Naive thymus-derived CD8-positive, alpha-beta T cell (primary cell): ENCODE measurements around the gene CHD5. TPM values are rescaled to one million over a fixed set of nuclear protein-coding genes. Genes with fewer than 3 reads are reported as not detected.

Experiments used
- ATAC-seq, 2 donors: fragments of 150-1000 bp; cut with Tn5 transposase in 1 of 2; sonication (Bioruptor Pico), chemical (Tn5 transposase) in 1 of 2; 1 replicate in 1 of 2; 2 replicates in 1 of 2; pipeline ENCODE4 v1.10.0; 2021; ENCODE audit warnings: mild to moderate bottlenecking in 2 of 2, moderate library complexity in 2 of 2
- POLR2A ChIA-PET: fragments of 350-600 bp; sonication (Branson Sonifier 250); formaldehyde crosslinking; loops from one replicate; lab custom pipeline; 2021; ENCODE audit warnings: antibody characterized with exemption; lab: Charles Lee
- DNase-seq, 10 donors: peaks; one replicate each; pipeline versions ENCODE4 v3.0.0 to v3.0.0-alpha.2; 2020 to 2022
- H3K27ac Mint-ChIP-seq, 10 donors: one replicate each; pipeline ENCODE4 v1.8.0; 2020 to 2022; ENCODE audit warnings: mild to moderate bottlenecking in 10 of 10, mixed read lengths in 10 of 10, moderate library complexity in 4 of 10, inconsistent platforms in 1 of 10
- H3K27me3 Mint-ChIP-seq, 5 donors: one replicate each; pipeline ENCODE4 v1.8.0; 2021 to 2022; ENCODE audit warnings: mixed read lengths in 5 of 5
- H3K36me3 Mint-ChIP-seq, 3 donors: one replicate each; pipeline ENCODE4 v1.8.0; 2020 to 2022; ENCODE audit warnings: mixed read lengths in 3 of 3, mild to moderate bottlenecking in 2 of 3, inconsistent platforms in 1 of 3
- H3K4me1 Mint-ChIP-seq, 4 donors: one replicate each; pipeline ENCODE4 v1.8.0; 2021 to 2022; ENCODE audit warnings: mixed read lengths in 4 of 4
- H3K4me3 Mint-ChIP-seq, 10 donors: one replicate each; pipeline ENCODE4 v1.8.0; 2020 to 2022; ENCODE audit warnings: mild to moderate bottlenecking in 10 of 10, mixed read lengths in 10 of 10, moderate library complexity in 6 of 10, inconsistent platforms in 1 of 10
- H3K9me3 Mint-ChIP-seq, 9 donors: one replicate each; pipeline ENCODE4 v1.8.0; 2020 to 2022; ENCODE audit warnings: mixed read lengths in 9 of 9, mild to moderate bottlenecking in 3 of 9, inconsistent platforms in 1 of 9, moderate library complexity in 1 of 9
- polyA plus RNA-seq, 3 donors: library from polyadenylated mRNA; unstranded; fragments of 300-500 nt; fragmentation: Illumina TruSeq; gene quantifications; one replicate each; pipeline ENCODE4 v1.2.3, GENCODE V29; 2021
- total RNA-seq, 8 experiments: library from RNA in 2 of 8; stranded (reverse) in 2 of 8; gene quantifications; one replicate each; pipeline ENCODE4 v1.2.3 and lab custom pipeline; 2021 to 2026

The CHD5 gene
- total and polyA plus RNA-seq, 5 experiments from 2014 or later = 0.06 to 0.14 (median 0.10) TPM; not detected in 2

DNA sequence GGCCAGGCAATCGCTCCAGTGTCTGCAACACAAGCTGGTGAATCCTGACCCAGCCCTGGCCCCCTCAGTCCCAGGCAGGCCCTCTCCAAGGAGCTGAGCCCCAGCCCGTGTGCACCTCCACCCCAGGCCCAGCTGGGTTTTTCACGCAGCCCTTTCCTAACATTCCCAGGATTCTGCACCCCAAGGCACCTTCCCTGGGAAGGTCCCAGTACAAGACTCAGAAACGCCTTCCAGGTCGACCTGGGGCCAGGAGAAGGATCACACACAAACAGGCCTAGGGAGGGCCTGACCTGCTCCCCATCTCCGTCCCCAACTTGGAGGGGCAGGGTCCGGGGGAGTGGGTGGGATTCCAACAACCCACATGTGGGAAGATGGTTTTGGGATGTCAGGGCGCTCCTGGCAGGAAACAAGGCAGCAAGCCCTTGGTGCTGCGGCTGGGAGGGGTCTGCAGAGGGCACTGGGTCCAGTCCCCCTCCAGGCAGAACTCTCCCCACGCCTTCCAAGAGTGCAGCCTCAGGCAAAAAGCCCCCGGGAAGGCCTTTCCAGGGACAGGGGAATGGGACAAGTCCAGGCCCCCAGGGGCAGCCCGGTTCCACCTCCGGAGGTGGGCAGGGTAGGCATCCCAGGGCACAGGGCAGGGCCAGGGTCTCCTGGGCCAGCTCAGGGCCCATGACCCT lies 76.1 kb downstream of the CHD5 start:
- Mint-ChIP-seq H3K4me1 (peaks cover 0 to 10% (median 8%) of the 10 kb centered on the region in 4 donors), H3K36me3 (peaks cover 0 to 4% (median 0%) of the 10 kb centered on the region in 3 donors), H3K4me3 (no peak overlapping the region), H3K27ac (no peak overlapping the region), H3K27me3 (peaks cover 2 to 29% (median 21%) of the 10 kb centered on the region in 5 donors), H3K9me3 (peaks cover 0 to 2% (median 0%) of the 10 kb centered on the region in 9 donors)
- no peak for ATAC-seq
- DNase-seq = peak in 2 of 10 donors; percentile 0 to 62
- POLR2A ChIA-PET = no interaction called here

DNA sequence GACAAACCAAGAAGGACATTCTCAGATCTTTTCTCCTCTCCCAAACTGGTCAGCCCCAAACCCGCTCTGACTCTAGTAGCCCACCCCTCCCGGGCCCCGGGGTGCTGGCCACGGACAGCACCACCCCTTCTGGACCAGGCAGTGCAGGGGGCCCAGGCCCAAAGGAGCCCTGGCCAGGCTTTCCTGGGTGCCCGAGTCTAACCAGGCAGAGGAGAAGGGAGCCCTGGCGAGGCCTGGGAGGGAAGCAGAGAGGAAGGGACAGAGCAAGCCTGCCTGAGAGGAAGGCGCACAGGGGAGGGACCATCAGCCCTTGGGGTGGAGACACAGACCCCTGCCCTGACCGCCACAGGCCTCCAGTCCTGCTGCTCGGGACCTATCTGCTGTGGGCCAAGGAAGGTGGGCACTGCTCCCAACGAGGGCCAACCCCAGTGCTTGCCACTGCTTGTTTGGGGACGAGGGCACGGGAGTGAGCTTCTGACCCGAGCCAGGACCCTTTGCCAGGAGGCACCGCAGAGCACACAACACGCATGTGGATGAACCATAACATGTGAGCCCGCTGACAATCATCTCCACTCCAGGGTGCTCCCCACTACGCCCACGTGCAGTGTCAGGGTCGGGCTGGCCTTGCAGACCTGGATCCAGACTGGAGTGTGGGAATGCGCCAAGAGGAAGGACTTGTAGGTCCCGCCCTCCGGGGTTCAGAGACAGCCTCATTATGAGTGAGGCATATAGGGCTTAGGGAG lies 76.8 kb downstream of the CHD5 start:
- H3K4me1 Mint-ChIP-seq = peaks cover 0 to 10% (median 8%) of the 10 kb centered on the region in 4 donors
- H3K36me3 Mint-ChIP-seq = peaks cover 0 to 8% (median 0%) of the 10 kb centered on the region in 3 donors
- H3K27me3 Mint-ChIP-seq = peaks cover 2 to 25% (median 14%) of the 10 kb centered on the region in 5 donors
- H3K9me3 Mint-ChIP-seq = peaks cover 0 to 2% (median 0%) of the 10 kb centered on the region in 9 donors
- H3K27ac Mint-ChIP-seq = no peak overlapping the region
- H3K4me3 Mint-ChIP-seq = no peak overlapping the region
- DNase-seq = peak in 1 of 10 donors; percentile 59
- POLR2A ChIA-PET = no interaction called here
- no peak for ATAC-seq

DNA sequence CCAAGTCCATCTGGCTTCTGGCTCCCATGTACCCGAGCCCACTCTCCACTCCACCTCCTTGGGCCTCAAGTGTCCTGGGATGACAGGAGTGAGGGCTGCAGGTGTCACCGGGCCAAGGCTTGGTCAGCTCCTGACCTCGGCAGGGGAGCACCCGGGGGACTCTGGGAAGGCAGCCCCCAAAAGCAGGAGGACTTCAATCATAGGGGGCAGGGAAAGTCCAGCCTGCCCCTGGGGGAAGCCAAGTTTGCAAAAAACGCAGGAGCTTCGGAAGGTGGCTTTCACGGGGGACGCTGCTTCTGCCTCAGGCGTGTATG lies 77.6 kb downstream of the CHD5 start:
- Mint-ChIP-seq H3K36me3 (peaks cover 0 to 13% (median 0%) of the 10 kb centered on the region in 3 donors), H3K27ac (no peak overlapping the region), H3K4me1 (peaks cover 0 to 12% (median 9%) of the 10 kb centered on the region in 4 donors), H3K4me3 (no peak overlapping the region), H3K9me3 (peaks cover 0 to 2% (median 0%) of the 10 kb centered on the region in 9 donors), H3K27me3 (peaks cover 0 to 17% (median 6%) of the 10 kb centered on the region in 5 donors)
- no peak for ATAC-seq
- POLR2A ChIA-PET = no interaction called here
- peak in 2 of 10 donors; percentile 1 to 41 for DNase-seq

DNA sequence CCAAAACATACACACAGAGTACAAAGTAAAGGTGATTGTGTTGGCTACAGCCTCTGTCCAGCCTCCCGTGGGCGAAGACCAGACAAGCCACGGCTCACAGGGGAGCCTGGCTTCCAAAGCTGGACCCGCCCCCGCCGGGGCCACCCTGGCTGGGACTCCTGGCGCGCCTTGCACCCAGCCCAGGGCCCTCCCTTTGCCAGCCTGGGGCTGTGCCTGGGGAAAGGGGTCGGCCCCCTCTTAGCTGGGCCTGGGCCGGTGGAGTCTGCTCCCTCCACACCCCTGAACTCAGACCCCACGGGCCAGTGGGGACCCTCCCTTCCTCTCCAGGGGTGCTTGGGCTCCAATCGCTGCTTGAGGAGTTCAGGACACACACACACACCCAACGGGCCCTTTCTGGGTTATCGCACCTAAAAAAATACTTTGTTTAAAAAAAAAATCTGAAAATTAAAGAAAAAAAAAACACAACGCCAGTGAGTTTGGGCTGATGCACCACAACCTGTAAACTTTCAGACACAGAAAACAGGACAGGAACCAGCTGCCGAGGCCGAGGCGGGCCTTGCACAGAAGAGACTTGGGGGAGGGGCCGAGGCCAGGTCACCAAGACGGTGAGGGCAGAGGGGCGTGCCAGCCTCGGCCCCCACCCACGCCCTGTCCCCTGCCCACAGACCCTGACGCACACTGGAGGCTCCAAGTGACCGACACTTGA lies 78.1 kb downstream of the CHD5 start:
- ATAC-seq (peak in 1 of 2 donors; percentile 15), DNase-seq (peak in 1 of 10 donors; percentile 46)
- Mint-ChIP-seq H3K4me1 (peaks cover 0 to 12% (median 9%) of the 10 kb centered on the region in 4 donors), H3K9me3 (no peaks in the 10 kb centered on the region), H3K27me3 (peaks cover 0 to 11% (median 2%) of the 10 kb centered on the region in 5 donors), H3K27ac (peak overlapping the region in 1 of 10 donors; percentile 14), H3K36me3 (peaks cover 0 to 17% (median 0%) of the 10 kb centered on the region in 3 donors), H3K4me3 (no peak overlapping the region)
- POLR2A ChIA-PET = no interaction called here

DNA sequence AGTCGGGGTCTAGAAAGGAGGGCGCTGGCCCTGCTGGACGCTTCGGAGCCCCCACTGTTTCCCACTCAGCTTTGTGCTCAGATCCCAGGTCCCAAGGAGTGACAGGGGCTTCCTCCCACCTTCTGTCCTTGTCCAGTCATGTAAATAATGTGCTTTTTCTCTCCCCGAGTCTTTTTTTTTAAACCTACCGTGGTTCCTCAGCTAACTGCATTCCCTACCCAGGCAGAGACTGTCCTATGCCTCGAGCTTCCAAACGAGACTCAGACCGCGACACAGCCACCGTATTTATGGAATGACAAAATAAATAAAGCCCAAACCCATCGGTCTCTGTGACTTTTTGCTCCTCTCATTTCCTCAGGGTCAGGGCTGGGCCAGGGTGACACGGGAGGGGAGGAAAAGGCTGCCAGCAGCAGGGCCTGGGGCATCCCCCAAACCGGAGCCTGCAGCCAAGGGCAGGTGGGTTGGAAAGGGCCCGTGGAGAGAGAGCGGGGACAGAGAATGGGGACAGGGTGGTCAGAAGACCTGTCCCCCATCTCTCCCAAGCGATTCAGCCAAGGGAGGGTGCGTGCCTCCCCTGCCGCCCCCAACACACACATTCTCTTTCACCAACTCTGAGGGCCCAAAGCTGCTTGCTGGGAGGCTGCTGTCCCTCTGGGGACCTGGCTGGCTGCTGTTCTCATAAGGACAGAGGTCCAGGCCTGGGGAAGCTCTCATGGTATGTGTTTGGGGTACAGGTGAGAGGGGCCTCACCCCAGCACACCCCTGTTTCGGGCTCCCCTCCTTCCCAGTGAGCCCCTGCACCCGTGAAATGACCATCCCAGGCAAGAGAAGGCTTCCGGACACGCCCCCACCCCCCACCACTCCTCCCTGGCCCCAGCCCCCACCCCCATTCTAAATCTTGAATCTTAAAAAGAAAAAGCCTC lies 79.0 kb downstream of the CHD5 start:
- ATAC-seq (peak; percentile 32 to 44), DNase-seq (peak in 1 of 10 donors; percentile 58)
- POLR2A ChIA-PET = no interaction called here
- Mint-ChIP-seq H3K36me3 (peaks cover 0 to 17% (median 0%) of the 10 kb centered on the region in 3 donors), H3K4me1 (peaks cover 0 to 12% (median 9%) of the 10 kb centered on the region in 4 donors), H3K4me3 (peak overlapping the region in 1 of 10 donors; percentile 37), H3K9me3 (no peaks in the 10 kb centered on the region), H3K27me3 (peaks cover 0 to 11% (median 2%) of the 10 kb centered on the region in 5 donors), H3K27ac (peak overlapping the region in 3 of 10 donors; percentile 14 to 49 (median 33))

DNA sequence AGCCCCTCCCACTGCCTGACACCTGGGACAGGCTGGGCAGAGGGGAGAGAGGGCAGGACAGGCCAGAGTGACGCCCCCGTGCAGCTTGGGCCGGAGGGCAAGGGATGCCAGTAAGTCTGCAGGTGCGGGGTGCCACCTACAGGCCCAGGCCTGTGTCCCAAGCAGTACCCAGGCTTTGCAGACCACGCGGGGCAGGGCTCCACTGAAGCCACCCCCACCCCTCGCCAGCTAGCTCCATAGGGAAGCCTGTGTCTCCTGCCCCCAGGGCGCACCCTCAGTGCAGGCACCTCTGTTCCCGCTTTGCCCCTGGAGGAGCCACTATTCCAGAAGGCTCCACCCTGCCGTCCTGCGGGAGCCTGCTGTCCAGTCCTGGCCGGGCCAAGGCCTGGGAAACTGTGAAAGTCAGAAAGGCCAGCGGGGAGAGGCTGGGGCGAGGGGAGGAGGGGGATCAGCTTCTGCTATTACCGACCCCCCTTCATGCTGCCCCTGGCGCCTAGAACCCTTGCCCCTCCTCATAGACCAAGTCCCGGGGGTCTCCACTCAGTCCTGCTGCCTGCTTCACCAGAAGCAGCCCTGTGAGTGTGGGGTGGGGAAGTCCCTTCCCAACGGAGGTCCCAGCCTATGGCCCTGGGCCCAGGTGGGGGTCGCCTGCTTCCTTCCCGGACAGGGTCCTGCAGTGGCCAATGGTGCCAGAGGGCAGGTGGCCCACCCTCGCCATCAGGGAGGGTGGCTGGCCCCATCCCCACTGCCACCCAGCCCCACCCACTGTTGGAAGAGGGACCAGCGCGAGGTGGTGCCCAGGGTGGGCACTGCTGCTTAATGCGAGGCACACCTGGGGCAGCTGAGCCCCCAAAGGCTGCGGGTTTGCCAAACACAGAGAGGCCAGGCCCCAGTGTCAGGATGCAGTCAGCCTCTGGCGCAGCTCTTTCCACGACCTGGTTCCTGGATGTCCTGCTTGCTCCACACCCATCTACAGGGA lies 80.0 kb downstream of the CHD5 start:
- no peak overlapping the region for H3K27ac Mint-ChIP-seq

DNA sequence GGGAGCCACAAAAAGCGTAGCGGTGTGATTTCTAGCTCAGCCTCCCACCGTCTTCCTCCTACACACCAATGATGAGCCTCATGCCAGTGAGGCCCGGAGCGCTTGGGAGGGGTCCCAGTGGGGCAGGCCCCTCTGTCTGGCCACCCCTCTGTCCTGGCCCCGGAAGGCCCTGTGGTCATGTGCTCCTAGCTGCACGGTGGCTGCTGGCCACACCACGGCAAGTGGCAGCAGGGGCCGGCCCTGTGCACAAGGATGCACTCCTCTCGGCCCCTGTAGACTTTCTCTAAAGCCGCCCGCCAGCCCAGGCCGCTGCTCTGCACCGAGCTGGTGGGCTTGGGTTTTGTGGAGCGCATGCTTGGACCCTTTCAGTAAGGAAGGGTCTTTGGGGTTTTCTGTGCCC lies 80.8 kb downstream of the CHD5 start:
- Mint-ChIP-seq H3K27me3 (peaks cover 0 to 3% (median 0%) of the 10 kb centered on the region in 5 donors), H3K9me3 (no peaks in the 10 kb centered on the region)

More for the DNA sequence above, 80.0 kb downstream of the CHD5 start:
- ATAC-seq (peak; percentile 38), DNase-seq (peak in 2 of 10 donors; percentile 4 to 61)
- Mint-ChIP-seq H3K4me1 (peaks cover 0 to 12% (median 9%) of the 10 kb centered on the region in 4 donors), H3K27me3 (peaks cover 0 to 9% (median 2%) of the 10 kb centered on the region in 5 donors), H3K36me3 (peaks cover 0 to 17% (median 0%) of the 10 kb centered on the region in 3 donors), H3K9me3 (no peaks in the 10 kb centered on the region), H3K4me3 (no peak overlapping the region)
- POLR2A ChIA-PET = no interaction called here

DNA sequence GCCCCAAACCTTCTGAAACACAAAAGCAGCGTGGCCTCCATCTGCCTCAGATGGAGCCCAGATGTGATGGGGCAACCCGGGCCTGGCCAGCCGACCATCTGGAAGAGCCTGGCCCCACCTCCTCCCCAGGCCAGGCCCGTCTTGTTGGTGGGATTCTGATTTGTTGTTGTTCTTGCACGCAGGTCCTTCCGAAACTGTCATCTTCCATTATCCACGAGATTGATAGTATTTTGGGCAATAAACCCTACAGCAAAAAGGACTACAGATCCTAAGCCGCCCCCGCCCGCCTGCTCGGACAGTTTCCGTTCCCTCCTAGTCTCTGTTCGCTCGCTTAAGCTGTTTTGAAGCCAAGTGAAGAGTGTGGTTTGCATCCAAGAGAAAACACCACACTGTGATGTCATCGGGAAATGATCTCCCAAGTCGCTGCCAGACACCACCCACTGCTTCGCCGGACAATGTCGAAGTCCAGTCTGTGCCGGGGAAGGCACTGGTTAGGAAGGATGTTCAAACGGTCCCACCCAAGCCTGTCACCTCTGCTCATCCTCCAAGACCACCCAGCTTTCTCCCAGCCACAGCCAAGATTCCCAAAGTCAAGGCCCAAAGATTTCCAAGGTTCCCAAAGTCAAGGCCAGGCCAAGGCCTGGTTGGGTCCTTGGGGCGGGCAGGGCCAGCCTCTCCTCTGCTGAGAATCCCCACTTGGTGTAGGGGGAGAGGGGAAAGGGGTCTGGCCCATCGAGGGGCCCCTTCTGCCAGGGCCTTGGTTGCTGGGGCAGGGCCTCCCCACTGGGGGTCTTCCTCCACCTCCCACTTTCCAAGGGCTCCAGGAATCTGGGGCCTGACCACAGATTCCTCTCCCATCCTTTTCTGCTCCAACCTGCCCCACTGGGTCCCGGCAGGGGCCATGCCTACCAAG lies 81.6 kb downstream of the CHD5 start:
- Mint-ChIP-seq H3K27ac (peak overlapping the region in 1 of 10 donors; percentile 69), H3K9me3 (no peaks in the 10 kb centered on the region), H3K36me3 (peaks cover 0 to 25% (median 0%) of the 10 kb centered on the region in 3 donors), H3K27me3 (peaks cover 0 to 3% (median 0%) of the 10 kb centered on the region in 5 donors), H3K4me3 (no peak overlapping the region), H3K4me1 (peaks cover 0 to 12% (median 9%) of the 10 kb centered on the region in 4 donors)
- DNase-seq = peak in 1 of 10 donors; percentile 46
- no peak for ATAC-seq
- POLR2A ChIA-PET = no interaction called here

More for the DNA sequence above, 80.8 kb downstream of the CHD5 start:
- DNase-seq = no peak
- peaks cover 0 to 12% (median 9%) of the 10 kb centered on the region in 4 donors for H3K4me1 Mint-ChIP-seq
- H3K27ac Mint-ChIP-seq = no peak overlapping the region
- POLR2A ChIA-PET = no interaction called here
- ATAC-seq = no peak
- peaks cover 0 to 18% (median 0%) of the 10 kb centered on the region in 3 donors for H3K36me3 Mint-ChIP-seq
- H3K4me3 Mint-ChIP-seq = no peak overlapping the region

DNA sequence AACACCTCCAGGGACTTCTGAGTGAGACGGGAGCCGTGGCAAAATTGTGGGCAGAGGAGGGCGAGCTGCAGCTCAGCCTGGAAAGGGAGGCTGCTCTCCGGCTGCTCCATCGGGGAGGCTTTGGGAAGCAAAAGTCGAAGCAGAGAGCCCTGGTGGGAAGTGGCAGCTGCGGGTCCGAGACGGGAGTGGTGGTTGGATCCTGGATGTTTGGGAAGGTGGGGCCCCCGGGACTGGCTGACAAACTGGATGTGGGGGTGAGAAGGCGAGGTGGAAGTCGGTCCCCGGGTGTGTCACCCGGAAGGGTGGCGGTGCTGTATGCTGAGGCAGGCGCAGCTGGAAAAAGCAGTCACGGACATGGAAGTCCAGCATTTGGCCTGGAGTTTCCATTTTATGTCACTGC lies 82.3 kb downstream of the CHD5 start:
- ATAC-seq (no peak), DNase-seq (peak in 2 of 10 donors; percentile 1 to 40)
- Mint-ChIP-seq H3K27me3 (peaks cover 0 to 2% (median 0%) of the 10 kb centered on the region in 5 donors), H3K36me3 (peaks cover 0 to 31% (median 0%) of the 10 kb centered on the region in 3 donors), H3K4me1 (peaks cover 0 to 12% (median 8%) of the 10 kb centered on the region in 4 donors), H3K9me3 (no peaks in the 10 kb centered on the region), H3K27ac (peak overlapping the region in 3 of 10 donors; percentile 18 to 88 (median 57)), H3K4me3 (no peak overlapping the region)
- POLR2A ChIA-PET = no interaction called here

DNA sequence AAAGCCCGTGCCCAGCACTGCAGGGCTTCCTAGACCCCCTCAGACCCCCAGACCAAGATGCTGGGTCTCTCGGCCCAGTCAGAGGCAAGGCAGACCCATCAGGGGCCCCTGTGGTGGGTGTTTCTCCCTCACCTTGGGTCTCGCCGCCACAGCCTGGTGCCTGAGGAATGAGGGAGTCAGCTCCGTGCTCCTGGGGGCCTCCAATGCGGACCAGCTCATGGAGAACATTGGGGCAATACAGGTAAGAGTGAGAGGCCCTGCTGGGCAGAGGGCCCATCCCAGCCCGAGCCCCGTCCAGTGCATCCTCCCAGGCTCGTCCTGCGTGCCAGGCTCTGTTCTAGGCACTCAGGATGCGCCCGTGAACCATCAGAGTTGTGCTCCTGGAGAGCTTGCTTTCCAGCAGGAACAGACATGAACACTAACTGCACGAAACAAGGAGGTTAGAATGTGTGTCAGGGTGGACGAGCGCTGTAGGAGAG lies 83.0 kb downstream of the CHD5 start:
- Mint-ChIP-seq H3K27ac (peak overlapping the region in 2 of 10 donors; percentile 79 to 88), H3K4me1 (peaks cover 0 to 12% (median 8%) of the 10 kb centered on the region in 4 donors), H3K36me3 (peaks cover 0 to 37% (median 0%) of the 10 kb centered on the region in 3 donors), H3K4me3 (no peak overlapping the region), H3K27me3 (no peaks in the 10 kb centered on the region), H3K9me3 (no peaks in the 10 kb centered on the region)
- POLR2A ChIA-PET = no interaction called here
- ATAC-seq (no peak), DNase-seq (peak in 1 of 10 donors; percentile 55)
